SKM-1 treated with dmso at 0.1 percent for 144 hours (cell line): ENCODE data around the gene TACR1.
"Not testable (repeated sequence)": the region's sequence is repeated elsewhere in the genome, so short reads cannot be mapped to it uniquely, and the experiment has no call there.

ENCODE experiments used
- DNase-seq: peaks from one replicate; lab custom pipeline; 2025; ENCODE audit not compliant: unreplicated experiment; lab: John Stamatoyannopoulos, UW

The TACR1 gene

GRCh38 chr2:75195076-75195691 is 4.1 kb downstream of the TACR1 start:
- DNase-seq, result no peak

- peak; percentile 31 for DNase-seq
Measured at GRCh38 chr2:75194184-75194868, 5.0 kb downstream of the TACR1 start.

GRCh38 chr2:75192496-75192895 is 6.8 kb downstream of the TACR1 start:
- DNase-seq, result no peak

GRCh38 chr2:75190271-75190990 is 8.9 kb downstream of the TACR1 start:
- DNase-seq, result no peak

GRCh38 chr2:75186821-75187220 is 12.5 kb downstream of the TACR1 start:
- no peak for DNase-seq

- no peak for DNase-seq
Measured at GRCh38 chr2:75182606-75183005, 16.7 kb downstream of the TACR1 start.

GRCh38 chr2:75180476-75180875 is 18.8 kb downstream of the TACR1 start:
- no peak for DNase-seq

- no peak for DNase-seq
Measured at GRCh38 chr2:75177427-75177826, 21.9 kb downstream of the TACR1 start.

- no peak for DNase-seq
Measured at GRCh38 chr2:75175456-75175855, 23.9 kb downstream of the TACR1 start.

GRCh38 chr2:75174981-75175380 is 24.3 kb downstream of the TACR1 start:
- no peak for DNase-seq

- no peak for DNase-seq
Measured at GRCh38 chr2:75174519-75174918, 24.8 kb downstream of the TACR1 start.

- DNase-seq, result no peak
Measured at GRCh38 chr2:75173740-75174139, 25.6 kb downstream of the TACR1 start.

GRCh38 chr2:75171423-75171822 is 27.9 kb downstream of the TACR1 start:
- DNase-seq, result not testable (repeated sequence)

- no peak for DNase-seq
Measured at GRCh38 chr2:75170889-75171288, 28.4 kb downstream of the TACR1 start.

- DNase-seq, result no peak
Measured at GRCh38 chr2:75168186-75168585, 31.1 kb downstream of the TACR1 start.

- DNase-seq, result no peak
Measured at GRCh38 chr2:75166491-75166890, 32.8 kb downstream of the TACR1 start.

- DNase-seq, result no peak
Measured at GRCh38 chr2:75162897-75163296, 36.4 kb downstream of the TACR1 start.

GRCh38 chr2:75162259-75162658 is 37.1 kb downstream of the TACR1 start:
- no peak for DNase-seq

GRCh38 chr2:75157435-75157834 is 41.9 kb downstream of the TACR1 start:
- no peak for DNase-seq

GRCh38 chr2:75155115-75155514 is 44.2 kb downstream of the TACR1 start:
- no peak for DNase-seq

- DNase-seq, result no peak
Measured at GRCh38 chr2:75153221-75153620, 46.1 kb downstream of the TACR1 start.

- not testable (repeated sequence) for DNase-seq
Measured at GRCh38 chr2:75152243-75152642, 47.1 kb downstream of the TACR1 start.
